Keratinocyte (primary cell): Measurements from ENCODE around the gene NIN. TPM values are rescaled to one million over a fixed set of nuclear protein-coding genes. Genes with fewer than 3 reads are reported as not detected.

Source experiments
- DNase-seq: peaks from one replicate; pipeline ENCODE4 v3.0.0-alpha.2; 2011; ENCODE audit warnings: low read depth, missing footprints, low spot score
- FAIRE-seq: peaks from 2 replicates; lab custom pipeline; 2011; peaks lifted over from hg19 to GRCh38; lab: Jason Lieb, UNC
- H2AFZ ChIP-seq: 2 replicates; pipeline ENCODE4 v1.6.0; 2012; ENCODE audit warnings: low read length, control low read depth, inconsistent platforms; ENCODE audit not compliant: control insufficient read depth
- H3K27ac ChIP-seq: 2 replicates; pipeline ENCODE4 v1.5.1; 2011; ENCODE audit warnings: low read length; ENCODE audit not compliant: control insufficient read depth, insufficient read depth
- H3K27me3 ChIP-seq: 3 replicates; pipeline ENCODE4 v1.6.0; 2011; ENCODE audit warnings: low read length; ENCODE audit not compliant: control insufficient read depth, insufficient read depth; ENCODE audit errors: extremely low read depth
- H3K36me3 ChIP-seq, 2 experiments: 2 replicates in 1 of 2; 3 replicates in 1 of 2; pipeline ENCODE4 v1.5.1; 2011; ENCODE audit warnings: low read length in 2 of 2, mild to moderate bottlenecking in 1 of 2; ENCODE audit not compliant: control insufficient read depth in 2 of 2, insufficient read depth in 2 of 2; ENCODE audit errors: extremely low read depth in 1 of 2
- H3K4me1 ChIP-seq: 3 replicates; pipeline ENCODE4 v1.5.1; 2011; ENCODE audit warnings: low read length; ENCODE audit not compliant: control insufficient read depth, insufficient read depth; ENCODE audit errors: extremely low read depth
- H3K4me2 ChIP-seq: 3 replicates; pipeline ENCODE4 v1.6.0; 2011; ENCODE audit warnings: low read depth, low read length; ENCODE audit not compliant: control insufficient read depth, insufficient read depth; ENCODE audit errors: extremely low read depth
- H3K4me3 ChIP-seq, 3 experiments: fragments of 200-600 bp in 1 of 3; sonication (generic) in 1 of 3; 2 replicates in 2 of 3; 3 replicates in 1 of 3; pipeline ENCODE4 v1.5.1; 2011 to 2016; ENCODE audit warnings: low read length in 3 of 3, mild to moderate bottlenecking in 3 of 3, control low read depth in 2 of 3, inconsistent platforms in 1 of 3, low read depth in 1 of 3, mixed read lengths in 1 of 3, mixed run types in 1 of 3, moderate library complexity in 1 of 3; ENCODE audit not compliant: control insufficient read depth in 2 of 3, insufficient read depth in 2 of 3; ENCODE audit errors: extremely low read depth in 1 of 3
- H3K79me2 ChIP-seq: 2 replicates; pipeline ENCODE4 v1.6.0; 2012; ENCODE audit warnings: low read length; ENCODE audit not compliant: control insufficient read depth, insufficient read depth
- H3K9ac ChIP-seq: 3 replicates; pipeline ENCODE4 v1.6.0; 2011; ENCODE audit warnings: low read length; ENCODE audit not compliant: control insufficient read depth, insufficient read depth; ENCODE audit errors: extremely low read depth
- H3K9me1 ChIP-seq: 3 replicates; pipeline ENCODE4 v1.6.0; 2011; ENCODE audit warnings: low read length; ENCODE audit not compliant: control insufficient read depth, insufficient read depth; ENCODE audit errors: extremely low read depth
- H3K9me3 ChIP-seq: 2 replicates; pipeline ENCODE4 v1.5.1; 2012; ENCODE audit warnings: low read depth, low read length; ENCODE audit not compliant: control insufficient read depth
- H4K20me1 ChIP-seq: 3 replicates; pipeline ENCODE4 v1.6.0; 2011; ENCODE audit warnings: low read length; ENCODE audit not compliant: control insufficient read depth, insufficient read depth; ENCODE audit errors: extremely low read depth
- EZH2 ChIP-seq: IDR thresholded peaks from one replicate; pipeline ENCODE4 v1.6.1; 2012; ENCODE audit warnings: inconsistent platforms, mild to moderate bottlenecking, low read length, moderate library complexity
- dilution Hi-C: fragments of 300-500 bp; cut with MboI; formaldehyde crosslinking; loops from one replicate; pipeline ENCODE4 v1.7.0; 2020; ENCODE audit warnings: low sequenced_read_pairs; ENCODE audit not compliant: extremely low pct_ligation_motif_present
- polyA minus RNA-seq, 3 experiments: library from RNA; depleted of rRNA, polyadenylated mRNA; stranded (reverse); fragments of >200 nt; gene quantifications; 1 replicate in 1 of 3; 2 replicates in 1 of 3; 3 replicates in 1 of 3; pipeline ENCODE4 v1.2.3, GENCODE V29; 2011
- polyA plus RNA-seq, 5 experiments: library from polyadenylated mRNA; depleted of rRNA in 3 of 5; stranded (reverse) in 3 of 5; stranded (forward) in 1 of 5; unstranded in 1 of 5; fragments of >200 nt; gene quantifications; 1 replicate in 1 of 5; 2 replicates in 3 of 5; 3 replicates in 1 of 5; pipeline versions ENCODE4 v1.2.1 to v1.2.3, GENCODE V29; 2011 to 2012; ENCODE audit warnings: missing spikeins in 2 of 5, low read depth in 1 of 5, low replicate concordance in 1 of 5
- TF ChIP-seq, protein P1 (sequence below), 3 experiments: IDR thresholded peaks in 1 of 3; conservative IDR thresholded peaks in 1 of 3; optimal IDR thresholded peaks in 1 of 3; 2 replicates in 2 of 3; 3 replicates in 1 of 3; pipeline versions ENCODE3 to v1.5.1; 2011; ENCODE audit warnings: low read length in 3 of 3, mild to moderate bottlenecking in 3 of 3, moderate library complexity in 2 of 3, control low read depth in 1 of 3, inconsistent platforms in 1 of 3; ENCODE audit not compliant: insufficient read depth in 2 of 3; ENCODE audit errors: extremely low read depth in 1 of 3

NIN gene
- 7.9 to 15.2 TPM (median 13.8 TPM) in 3 replicates for polyA plus RNA-seq
- 38.8 TPM for polyA plus RNA-seq (2011; ENCODE audit: low read depth)
- 7.8 and 9.4 TPM in 2 replicates for polyA plus RNA-seq (2011; cell fraction: cytosol; rRNA removed)
- 13.2 and 19.2 TPM in 2 replicates for polyA plus RNA-seq (2011; cell fraction: nucleus; rRNA removed)
- polyA plus RNA-seq (2012; ENCODE audit: low replicate concordance): 9.3 and 17.1 TPM in 2 replicates
- 19.9 to 34.5 TPM (median 23.6 TPM) in 3 replicates for polyA minus RNA-seq
- polyA minus RNA-seq (2011; cell fraction: cytosol; rRNA and poly(A)+ RNA removed): 11.3 TPM
- 14.9 and 33.0 TPM in 2 replicates for polyA minus RNA-seq (2011; cell fraction: nucleus; rRNA and poly(A)+ RNA removed)

DNA sequence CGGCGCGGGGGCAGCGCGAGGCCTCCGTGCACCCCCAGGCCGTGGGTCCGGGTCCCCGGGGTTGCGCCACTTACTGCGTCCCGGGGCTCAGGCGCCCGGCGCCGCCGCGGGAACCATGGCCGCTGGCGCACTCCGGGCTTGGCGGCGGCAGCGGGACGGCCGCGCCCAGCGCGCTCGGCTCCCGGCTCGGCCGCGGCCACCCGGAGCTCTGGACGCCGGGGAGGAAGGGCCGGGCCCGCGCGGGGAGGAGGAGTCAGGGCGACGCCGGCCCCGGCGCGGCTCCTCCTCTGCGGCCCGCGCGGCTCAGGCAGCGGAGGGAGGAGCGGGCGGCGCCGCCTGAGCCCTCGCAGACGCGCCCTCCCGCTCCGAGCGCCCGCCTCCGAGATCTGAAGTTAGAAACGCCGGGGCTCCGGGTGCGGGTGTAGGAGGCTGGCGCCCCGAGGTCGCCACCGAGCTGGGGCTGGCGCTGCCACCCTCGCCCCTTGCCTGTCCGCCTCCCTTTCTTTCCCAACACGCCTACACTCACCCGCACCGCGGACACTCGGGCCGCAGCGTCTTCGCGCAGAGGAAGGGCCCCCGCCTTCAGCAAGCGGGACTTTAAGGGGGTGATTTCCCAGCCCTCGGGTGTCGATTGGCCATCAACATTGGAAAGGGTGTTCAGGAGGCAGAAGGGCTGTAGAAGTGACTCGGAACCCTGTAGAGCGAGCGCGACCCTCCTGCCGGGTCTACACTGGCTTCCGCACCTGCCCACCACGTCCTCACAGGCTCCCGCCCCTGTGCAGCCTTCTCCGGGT lies at the start of gene NIN:
Gene NIN, minus strand, starts transcription at position 231 of the 794 bp plus-strand sequence. CDS start 9,106 bp downstream, outside the sequence.
- Histone ChIP-seq H2AFZ (peak within 1 kb of the TSS; percentile 97), H4K20me1 (peaks cover 6% of the 10 kb centered on the region), H3K27me3 (no peaks in the 10 kb centered on the region), H3K36me3 (peaks cover 0 to 1% of the 10 kb centered on the region in 2 experiments), H3K79me2 (peaks cover 37% of the 10 kb centered on the region), H3K9ac (peak within 1 kb of the TSS; percentile 73), H3K9me1 (peaks cover 2% of the 10 kb centered on the region), H3K9me3 (no peaks in the 10 kb centered on the region), H3K4me3 (peak within 1 kb of the TSS; percentile 69 to 90 (median 82)), H3K27ac (peak within 1 kb of the TSS; percentile 48), H3K4me1 (peaks cover 15% of the 10 kb centered on the region), H3K4me2 (peak within 1 kb of the TSS; percentile 97)
- no peak for FAIRE-seq
- dilution Hi-C loops: no loop called here
- TF ChIP-seq, protein P1, sequence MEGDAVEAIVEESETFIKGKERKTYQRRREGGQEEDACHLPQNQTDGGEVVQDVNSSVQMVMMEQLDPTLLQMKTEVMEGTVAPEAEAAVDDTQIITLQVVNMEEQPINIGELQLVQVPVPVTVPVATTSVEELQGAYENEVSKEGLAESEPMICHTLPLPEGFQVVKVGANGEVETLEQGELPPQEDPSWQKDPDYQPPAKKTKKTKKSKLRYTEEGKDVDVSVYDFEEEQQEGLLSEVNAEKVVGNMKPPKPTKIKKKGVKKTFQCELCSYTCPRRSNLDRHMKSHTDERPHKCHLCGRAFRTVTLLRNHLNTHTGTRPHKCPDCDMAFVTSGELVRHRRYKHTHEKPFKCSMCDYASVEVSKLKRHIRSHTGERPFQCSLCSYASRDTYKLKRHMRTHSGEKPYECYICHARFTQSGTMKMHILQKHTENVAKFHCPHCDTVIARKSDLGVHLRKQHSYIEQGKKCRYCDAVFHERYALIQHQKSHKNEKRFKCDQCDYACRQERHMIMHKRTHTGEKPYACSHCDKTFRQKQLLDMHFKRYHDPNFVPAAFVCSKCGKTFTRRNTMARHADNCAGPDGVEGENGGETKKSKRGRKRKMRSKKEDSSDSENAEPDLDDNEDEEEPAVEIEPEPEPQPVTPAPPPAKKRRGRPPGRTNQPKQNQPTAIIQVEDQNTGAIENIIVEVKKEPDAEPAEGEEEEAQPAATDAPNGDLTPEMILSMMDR (optimal IDR thresholded peaks at IDR 0.05 in 1 of 3, IDR thresholded peaks at IDR 0.05 in 1 of 3, conservative IDR thresholded peaks at IDR 0.05 in 1 of 3; ENCODE audit: extremely low read depth in 1 of 3, insufficient read depth in 2 of 3, low read length in 3 of 3): no peak
- no peak for TF ChIP-seq EZH2
- DNase-seq: no peak

DNA sequence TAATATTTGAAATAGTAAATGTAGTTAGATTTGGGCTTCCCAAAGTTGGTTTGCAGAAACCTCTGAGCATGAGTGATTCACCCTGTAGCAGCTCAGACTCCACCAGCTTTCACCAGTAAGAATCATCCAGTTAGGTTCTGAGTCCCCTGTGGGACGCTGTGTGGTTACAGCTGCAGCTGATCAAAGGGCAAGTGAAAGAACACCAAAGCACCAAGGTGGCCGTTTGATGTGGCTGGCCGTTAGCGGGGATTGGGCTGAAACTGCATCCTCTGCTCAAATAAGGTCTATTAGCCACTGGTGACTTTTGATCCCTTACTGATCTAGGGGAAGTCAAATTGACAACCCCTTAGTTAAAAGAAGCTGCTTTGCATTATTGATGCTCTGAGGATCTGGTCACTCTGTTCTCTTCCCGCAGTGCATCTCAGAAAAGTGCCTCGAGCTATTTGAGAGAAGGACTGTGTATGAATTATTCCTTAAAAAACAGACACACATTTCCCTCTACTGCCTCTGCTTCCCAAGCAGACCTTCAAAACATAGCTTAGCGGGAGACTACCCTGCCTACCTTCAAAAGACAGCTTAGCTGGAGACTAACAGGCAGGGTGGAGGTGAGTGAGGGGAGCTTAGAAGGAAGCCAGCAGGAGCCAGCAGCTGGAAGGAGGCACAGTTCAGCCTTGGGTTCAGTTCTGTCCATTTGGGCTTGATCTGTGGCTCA lies 44.6 kb upstream of the NIN start:
- dilution Hi-C loops: no loop called here
- H3K27ac ChIP-seq: no peak overlapping the region
- H3K9me1 ChIP-seq: no peaks in the 10 kb centered on the region
- no peak for TF ChIP-seq EZH2
- TF ChIP-seq, protein P1 (optimal IDR thresholded peaks at IDR 0.05 in 1 of 3, IDR thresholded peaks at IDR 0.05 in 1 of 3, conservative IDR thresholded peaks at IDR 0.05 in 1 of 3; ENCODE audit: extremely low read depth in 1 of 3, insufficient read depth in 2 of 3, low read length in 3 of 3): no peak
- peaks cover 38% of the 10 kb centered on the region for H3K27me3 ChIP-seq
- no peaks in the 10 kb centered on the region for H3K79me2 ChIP-seq
- DNase-seq (no peak), FAIRE-seq (no peak)
- no peak overlapping the region for H3K9ac ChIP-seq
- H2AFZ ChIP-seq: no peak overlapping the region
- peaks cover 1% of the 10 kb centered on the region for H3K9me3 ChIP-seq
- no peak overlapping the region for H3K4me2 ChIP-seq
- H3K4me1 ChIP-seq: no peaks in the 10 kb centered on the region
- no peaks in the 10 kb centered on the region for H3K36me3 ChIP-seq
- H4K20me1 ChIP-seq: no peaks in the 10 kb centered on the region
- no peak overlapping the region for H3K4me3 ChIP-seq
